Fibroblast of skin of abdomen (primary cell): ENCODE measurements around the gene KIAA0825.

Source experiments
- DNase-seq: peaks from one replicate; pipeline ENCODE4 v3.0.0-alpha.2; 2013

KIAA0825 gene

DNA sequence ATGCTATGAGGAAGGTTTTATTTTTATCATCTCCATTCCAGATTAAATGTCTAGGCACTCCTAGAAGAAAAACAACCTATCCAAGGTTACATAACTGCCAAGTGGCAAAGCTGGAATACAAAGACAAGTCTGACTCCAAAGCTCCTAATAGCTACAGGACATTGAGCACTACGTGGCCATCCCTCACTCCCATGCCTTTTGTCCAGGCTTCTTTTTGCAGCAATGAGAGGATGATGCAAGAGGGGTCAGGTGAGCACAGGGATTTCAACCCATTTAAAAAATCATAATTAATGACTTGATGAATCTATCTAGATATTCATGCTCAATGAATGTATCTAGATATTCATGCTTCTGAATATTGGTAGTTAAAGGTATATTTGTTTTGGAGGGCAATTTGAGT is 117.0 kb downstream of the KIAA0825 start:
- DNase-seq, result no peak

DNA sequence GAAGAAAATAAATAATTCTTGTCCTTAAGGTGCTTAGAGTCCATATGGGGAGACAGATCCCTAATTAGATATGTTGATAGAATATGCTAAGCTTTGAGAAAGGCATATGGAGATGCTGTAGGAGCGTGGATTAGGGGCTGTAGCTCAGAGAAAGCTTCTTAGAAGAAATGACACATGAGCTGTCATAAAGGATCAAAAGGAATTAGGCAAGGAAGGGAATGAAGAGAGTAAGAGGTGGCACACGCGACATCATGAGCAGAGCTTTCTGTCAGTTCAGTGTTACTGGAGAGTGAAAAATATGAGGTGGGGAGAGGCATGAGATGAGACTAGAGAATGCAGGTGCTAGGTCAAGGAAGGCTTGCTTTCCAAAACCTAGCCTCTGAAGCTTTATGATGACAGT is 118.6 kb downstream of the KIAA0825 start:
- no peak for DNase-seq

DNA sequence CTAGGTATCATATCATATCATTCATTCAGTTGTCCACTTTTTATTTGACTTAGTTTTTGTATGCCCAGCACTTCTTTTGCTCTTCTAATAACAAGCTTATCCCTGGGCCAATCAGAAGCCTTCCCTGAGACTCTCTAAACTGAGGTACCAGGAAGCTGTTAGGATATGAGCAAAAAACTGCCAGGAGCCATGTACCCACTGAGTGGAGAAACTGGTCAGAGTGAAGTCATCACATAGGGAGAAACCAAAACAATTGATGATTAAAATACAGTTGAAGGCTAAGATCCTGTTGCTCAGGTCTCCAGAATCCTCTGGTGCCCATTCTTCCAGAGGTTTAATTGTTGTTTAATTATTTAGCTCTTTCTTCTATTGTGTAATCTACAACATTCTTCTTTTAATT is 120.2 kb downstream of the KIAA0825 start:
- no peak for DNase-seq

DNA sequence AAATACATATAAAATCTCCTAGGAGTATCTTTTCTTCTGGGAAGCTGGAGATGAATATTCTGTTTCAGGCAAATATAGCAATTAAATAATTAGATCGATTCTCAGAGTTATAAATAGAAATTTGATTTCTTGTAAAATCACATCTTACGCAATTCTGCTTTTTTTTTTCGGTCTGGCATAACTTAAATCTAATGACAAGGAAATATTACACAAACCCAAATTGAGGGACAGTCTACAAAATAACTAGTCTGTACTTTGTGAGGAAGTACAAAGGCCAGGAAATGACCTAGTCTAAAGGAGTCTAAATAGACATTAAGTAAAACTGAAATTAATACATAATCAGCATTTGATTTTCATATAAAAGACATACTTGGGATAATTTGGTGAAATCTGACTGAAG is 133.3 kb downstream of the KIAA0825 start:
- no peak for DNase-seq

DNA sequence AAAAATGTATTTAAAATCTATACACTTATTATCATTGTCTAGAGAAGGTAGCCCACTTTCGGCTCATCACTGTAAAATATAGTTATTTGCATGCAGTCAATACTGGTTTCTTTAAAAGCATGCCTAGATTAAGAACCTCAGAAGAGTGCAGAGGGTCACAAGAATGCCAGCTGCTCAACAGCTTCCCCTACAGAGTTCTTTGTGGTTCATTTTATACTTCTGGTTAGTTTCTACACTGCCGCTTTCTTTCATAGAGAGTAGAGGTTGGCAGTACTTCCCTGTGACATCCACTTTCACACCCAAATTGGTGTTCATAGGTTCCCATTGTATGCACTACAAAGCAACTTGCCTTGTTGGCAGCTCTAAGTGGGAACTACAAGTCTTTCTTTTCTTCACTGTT is 137.3 kb downstream of the KIAA0825 start:
- no peak for DNase-seq

DNA sequence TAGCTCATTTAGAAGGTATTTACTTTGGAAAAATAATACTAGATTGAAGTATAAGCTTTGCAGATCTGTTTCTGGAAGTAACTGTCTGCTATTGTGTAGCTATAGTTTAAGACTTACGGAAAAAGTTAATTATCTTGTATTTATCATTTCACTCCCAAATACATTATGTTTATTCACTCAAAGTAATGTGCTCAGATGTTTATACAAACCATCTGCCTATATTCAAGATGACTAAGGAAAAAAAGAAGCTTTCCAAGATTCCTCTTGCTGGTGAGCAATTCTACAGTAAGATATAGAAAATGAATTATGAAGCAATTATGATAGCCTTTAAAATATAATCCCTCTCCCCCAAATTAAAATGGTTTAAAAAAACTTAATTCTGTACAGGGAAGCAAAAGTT is 137.9 kb downstream of the KIAA0825 start:
- no peak for DNase-seq

GRCh38 chr5:94473936-94474335 is 144.5 kb downstream of the KIAA0825 start:
- peak; percentile 14 for DNase-seq

DNA sequence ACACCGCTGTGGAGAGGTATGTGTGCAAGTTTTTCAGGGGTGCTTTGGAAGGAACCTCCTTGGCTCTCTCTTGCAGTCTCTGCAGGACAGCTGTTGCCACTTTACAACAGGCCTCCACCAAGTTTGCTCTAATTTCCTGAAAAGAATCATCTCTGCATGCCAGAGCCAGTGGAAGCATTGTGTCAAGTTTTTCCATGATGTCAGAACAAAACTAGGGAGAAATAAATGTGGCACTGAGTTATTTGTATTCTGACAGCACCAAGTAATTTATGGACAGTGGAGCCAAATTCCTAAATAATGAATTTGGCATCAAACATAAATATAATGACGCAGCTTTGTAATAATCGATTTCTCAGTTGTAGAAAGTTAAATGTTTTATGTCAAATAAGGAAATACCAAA is 146.9 kb downstream of the KIAA0825 start:
- peak; percentile 76 for DNase-seq

- DNase-seq, result no peak
Observed at GRCh38 chr5:94470802-94471201, 147.6 kb downstream of the KIAA0825 start.

DNA sequence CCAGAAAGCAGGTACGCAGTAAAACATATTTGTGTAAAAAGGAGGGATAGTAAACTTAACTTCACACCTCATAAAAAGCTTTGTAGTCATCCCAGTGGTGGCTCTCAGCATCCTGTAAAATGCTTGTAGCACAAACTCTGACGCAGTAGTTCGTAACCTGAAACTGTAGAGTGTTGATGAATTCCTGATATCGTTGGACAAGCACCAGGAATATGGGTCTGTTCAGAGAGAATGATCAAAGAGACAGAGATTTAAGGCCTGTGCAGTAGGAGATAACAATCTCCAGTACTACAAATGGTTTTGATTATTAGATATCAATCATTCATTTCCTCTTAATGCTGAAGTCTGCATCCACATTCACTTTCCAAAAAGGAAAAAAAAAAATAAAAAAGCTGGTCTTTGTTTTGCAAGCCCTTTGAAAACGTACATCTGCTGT is 148.5 kb downstream of the KIAA0825 start:
- peak; percentile 94 for DNase-seq

- DNase-seq, result no peak
Observed at GRCh38 chr5:94467954-94468930, 150.2 kb downstream of the KIAA0825 start.

- no peak for DNase-seq
Observed at GRCh38 chr5:94467346-94467953, 151.0 kb downstream of the KIAA0825 start.

DNA sequence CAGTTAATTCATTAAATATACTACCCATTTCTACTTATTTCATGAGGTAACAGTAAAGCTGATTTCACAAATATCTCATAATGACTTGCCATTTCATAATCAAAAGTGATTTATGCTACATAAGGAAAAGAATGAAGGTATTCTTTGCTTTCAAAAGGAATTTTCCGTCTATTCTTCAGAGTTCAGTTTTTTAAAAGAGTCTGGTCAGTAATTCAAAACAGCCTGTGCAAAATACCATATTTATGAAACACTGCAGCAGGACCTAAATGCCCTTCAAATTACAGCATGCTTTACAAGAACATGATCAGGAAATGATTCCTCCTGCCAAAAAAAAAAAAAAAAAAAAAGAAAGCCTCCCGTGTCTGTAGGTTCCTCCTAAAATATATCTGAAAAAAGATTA is 154.7 kb downstream of the KIAA0825 start:
- peak; percentile 91 for DNase-seq

- no peak for DNase-seq
Observed at GRCh38 chr5:94461131-94461530, 157.3 kb downstream of the KIAA0825 start.

- DNase-seq, result no peak
Observed at GRCh38 chr5:94459915-94460314, 158.5 kb downstream of the KIAA0825 start.

- no peak for DNase-seq
Observed at GRCh38 chr5:94457788-94458187, 160.6 kb downstream of the KIAA0825 start.

DNA sequence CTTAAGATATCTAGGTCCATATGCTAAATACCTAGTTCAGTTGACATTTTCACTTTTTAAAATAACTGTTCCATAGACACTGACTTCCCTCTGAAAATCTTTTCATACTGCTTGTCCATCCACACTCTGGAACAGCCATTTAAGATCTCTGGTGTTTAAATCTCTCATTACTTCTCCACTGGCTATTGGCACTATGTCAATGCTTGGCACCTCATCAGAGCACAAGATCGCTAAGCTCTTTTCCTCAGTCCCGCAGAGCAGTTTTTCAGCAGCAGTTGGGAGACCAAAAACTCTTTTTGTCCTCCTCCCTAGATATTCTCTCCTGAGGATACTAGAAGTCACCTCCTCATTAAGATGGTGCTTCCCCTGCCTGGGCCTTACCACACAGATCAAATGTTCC is 172.7 kb downstream of the KIAA0825 start:
- no peak for DNase-seq

GRCh38 chr5:94442991-94443390 is 175.4 kb downstream of the KIAA0825 start:
- DNase-seq, result peak; percentile 31

- DNase-seq, result no peak
Observed at GRCh38 chr5:94442076-94442475, 176.3 kb downstream of the KIAA0825 start.

- DNase-seq, result no peak
Observed at GRCh38 chr5:94440015-94440414, 178.4 kb downstream of the KIAA0825 start.

- DNase-seq, result peak; percentile 76
Observed at GRCh38 chr5:94433397-94434163, 184.8 kb downstream of the KIAA0825 start.

DNA sequence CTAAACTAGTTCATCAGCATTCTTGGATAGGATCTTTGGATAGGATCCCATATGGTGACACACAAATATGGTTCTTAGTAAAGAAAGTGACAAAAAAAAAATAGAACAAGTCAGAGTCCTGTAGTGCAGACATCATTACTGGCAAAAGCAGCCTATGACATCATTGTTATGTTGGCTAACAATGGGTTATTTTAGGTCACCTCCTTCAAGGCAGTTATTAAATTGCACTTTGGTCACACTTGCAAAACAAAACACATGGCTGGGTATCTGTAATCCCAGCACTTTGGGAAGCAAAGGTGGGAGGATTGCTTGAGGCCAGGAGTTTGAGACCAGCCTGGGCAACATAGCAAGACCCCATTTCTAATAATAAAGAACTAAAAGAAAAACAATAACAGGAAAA is 185.9 kb downstream of the KIAA0825 start:
- peak; percentile 33 for DNase-seq

DNA sequence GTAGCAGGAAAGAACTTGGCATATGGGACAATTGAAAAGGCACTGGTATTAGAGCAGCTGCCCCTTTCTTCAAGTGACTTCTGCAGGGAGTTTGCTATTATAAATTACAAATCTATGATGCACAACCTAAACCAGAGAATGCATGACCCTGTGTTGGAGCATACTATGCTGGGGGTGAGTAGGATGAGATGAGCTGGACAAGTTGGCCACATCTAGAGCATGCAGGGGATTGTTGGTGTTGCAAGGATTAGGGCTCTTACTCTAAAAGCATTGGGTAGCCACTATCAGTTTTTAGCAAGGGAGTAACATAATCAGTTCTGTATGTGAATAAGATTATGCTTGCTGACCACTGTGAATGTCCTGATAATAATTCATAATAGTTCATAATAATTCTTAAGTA is 186.7 kb downstream of the KIAA0825 start:
- no peak for DNase-seq
